Activated T-cell treated with anti-CD3 and anti-CD28 coated beads, Interleukin-2, amount 50 U/mL, for 24 hours (primary cell): ENCODE results near the gene PAX9.

Experiments
- DNase-seq: peaks from one replicate; pipeline ENCODE4 v3.0.0-alpha.2; 2020
- H3K27ac Mint-ChIP-seq: 2 replicates; pipeline ENCODE4 v1.8.0; 2020; ENCODE audit warnings: mild to moderate bottlenecking, mixed read lengths
- H3K27me3 Mint-ChIP-seq: 2 replicates; pipeline ENCODE4 v1.8.0; 2020; ENCODE audit warnings: mixed read lengths
- H3K36me3 Mint-ChIP-seq: 2 replicates; pipeline ENCODE4 v1.8.0; 2020; ENCODE audit warnings: low read depth, mixed read lengths
- H3K4me1 Mint-ChIP-seq: 2 replicates; pipeline ENCODE4 v1.8.0; 2020; ENCODE audit warnings: low read depth, mixed read lengths
- H3K4me3 Mint-ChIP-seq: 2 replicates; pipeline ENCODE4 v1.8.0; 2020; ENCODE audit warnings: mild to moderate bottlenecking, moderate library complexity, mixed read lengths
- H3K9me3 Mint-ChIP-seq: 2 replicates; pipeline ENCODE4 v1.8.0; 2020; ENCODE audit warnings: mixed read lengths

PAX9 gene

DNA sequence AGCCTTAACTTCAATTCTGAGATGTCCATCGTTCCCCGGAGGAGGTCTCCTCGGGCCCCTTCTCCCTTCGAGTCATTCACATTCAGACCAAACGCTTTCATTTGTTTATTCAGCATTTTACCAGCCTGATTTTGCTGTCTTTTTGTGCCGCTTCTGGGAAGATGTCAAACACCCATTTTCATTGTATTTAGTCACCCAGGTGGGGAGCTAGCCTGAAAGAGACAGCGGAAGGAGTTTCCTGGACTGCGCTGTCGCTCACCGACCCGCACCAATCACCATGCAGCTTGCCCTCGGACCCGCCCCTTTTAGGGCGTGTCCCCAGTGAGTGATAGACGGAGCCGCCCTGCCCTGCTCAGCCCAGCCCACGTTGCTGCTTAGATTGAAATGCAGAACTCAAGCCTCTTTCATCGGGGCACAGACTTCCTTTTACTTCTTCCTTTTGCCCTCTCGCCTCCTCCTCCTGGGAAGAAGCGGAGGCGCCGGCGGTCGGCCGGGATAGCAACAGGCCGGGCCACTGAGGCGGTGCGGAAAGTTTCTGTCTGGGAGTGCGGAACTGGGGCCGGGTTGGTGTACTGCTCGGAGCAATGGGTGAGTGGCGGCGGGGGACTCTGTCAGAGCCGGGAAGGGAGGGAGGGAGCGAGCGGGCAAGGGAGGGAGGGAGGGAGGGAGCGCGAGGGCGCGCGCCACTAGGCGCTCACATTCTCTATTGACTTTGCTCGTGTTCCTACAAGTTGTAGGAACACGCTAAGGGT lies at the start of gene PAX9:
Gene PAX9 (plus strand): TSS at position 355 of the 752 bp plus-strand sequence. CDS start 230 bp downstream, at position 585.
- H3K27ac Mint-ChIP-seq = peak within 1 kb of the TSS; percentile 52
- peak; percentile 52 for DNase-seq
- no peaks in the 10 kb centered on the region for H3K36me3 Mint-ChIP-seq
- peaks cover 46% of the 10 kb centered on the region for H3K4me1 Mint-ChIP-seq
- peak within 1 kb of the TSS; percentile 36 for H3K4me3 Mint-ChIP-seq
- peaks cover 99% of the 10 kb centered on the region for H3K27me3 Mint-ChIP-seq
- no peaks in the 10 kb centered on the region for H3K9me3 Mint-ChIP-seq

- H3K27me3 Mint-ChIP-seq = no peaks in the 10 kb centered on the region
These were observed 43.8 kb upstream of the PAX9 start for GRCh38 chr14:36617824-36618223.

GRCh38 chr14:36618641-36619040 lies 43.0 kb upstream of the PAX9 start:
- Mint-ChIP-seq H3K27ac (no peak overlapping the region), H3K4me3 (no peak overlapping the region), H3K36me3 (no peaks in the 10 kb centered on the region), H3K27me3 (no peaks in the 10 kb centered on the region), H3K4me1 (no peaks in the 10 kb centered on the region), H3K9me3 (peaks cover 12% of the 10 kb centered on the region)
- DNase-seq = no peak

More at GRCh38 chr14:36617824-36618223, 43.8 kb upstream of the PAX9 start:
- no peaks in the 10 kb centered on the region for H3K4me1 Mint-ChIP-seq
- DNase-seq = no peak
- no peak overlapping the region for H3K27ac Mint-ChIP-seq
- no peak overlapping the region for H3K4me3 Mint-ChIP-seq
- H3K9me3 Mint-ChIP-seq = peaks cover 12% of the 10 kb centered on the region
- no peaks in the 10 kb centered on the region for H3K36me3 Mint-ChIP-seq

- peaks cover 9% of the 10 kb centered on the region for H3K9me3 Mint-ChIP-seq
- no peaks in the 10 kb centered on the region for H3K36me3 Mint-ChIP-seq
- H3K4me3 Mint-ChIP-seq = no peak overlapping the region
- no peak overlapping the region for H3K27ac Mint-ChIP-seq
- DNase-seq = no peak
- H3K27me3 Mint-ChIP-seq = peaks cover under 1% of the 10 kb centered on the region
- H3K4me1 Mint-ChIP-seq = no peaks in the 10 kb centered on the region
These were observed 42.5 kb upstream of the PAX9 start for GRCh38 chr14:36619131-36619530.

- no peaks in the 10 kb centered on the region for H3K36me3 Mint-ChIP-seq
These were observed 41.8 kb upstream of the PAX9 start for GRCh38 chr14:36619853-36620252.

GRCh38 chr14:36625014-36625413 lies 36.6 kb upstream of the PAX9 start:
- no peak for DNase-seq
- H3K4me1 Mint-ChIP-seq = no peaks in the 10 kb centered on the region
- H3K36me3 Mint-ChIP-seq = no peaks in the 10 kb centered on the region
- peaks cover 6% of the 10 kb centered on the region for H3K9me3 Mint-ChIP-seq
- no peak overlapping the region for H3K4me3 Mint-ChIP-seq
- H3K27ac Mint-ChIP-seq = no peak overlapping the region
- peaks cover 19% of the 10 kb centered on the region for H3K27me3 Mint-ChIP-seq

More at GRCh38 chr14:36619853-36620252, 41.8 kb upstream of the PAX9 start:
- H3K9me3 Mint-ChIP-seq = peaks cover 6% of the 10 kb centered on the region
- no peak overlapping the region for H3K4me3 Mint-ChIP-seq
- peaks cover 4% of the 10 kb centered on the region for H3K27me3 Mint-ChIP-seq
- no peak overlapping the region for H3K27ac Mint-ChIP-seq
- H3K4me1 Mint-ChIP-seq = no peaks in the 10 kb centered on the region
- no peak for DNase-seq

- H3K9me3 Mint-ChIP-seq = peaks cover 5% of the 10 kb centered on the region
- H3K27me3 Mint-ChIP-seq = peaks cover 19% of the 10 kb centered on the region
- no peak for DNase-seq
- no peaks in the 10 kb centered on the region for H3K36me3 Mint-ChIP-seq
- no peak overlapping the region for H3K27ac Mint-ChIP-seq
- H3K4me3 Mint-ChIP-seq = no peak overlapping the region
- no peaks in the 10 kb centered on the region for H3K4me1 Mint-ChIP-seq
These were observed 36.2 kb upstream of the PAX9 start for GRCh38 chr14:36625436-36625835.

DNA sequence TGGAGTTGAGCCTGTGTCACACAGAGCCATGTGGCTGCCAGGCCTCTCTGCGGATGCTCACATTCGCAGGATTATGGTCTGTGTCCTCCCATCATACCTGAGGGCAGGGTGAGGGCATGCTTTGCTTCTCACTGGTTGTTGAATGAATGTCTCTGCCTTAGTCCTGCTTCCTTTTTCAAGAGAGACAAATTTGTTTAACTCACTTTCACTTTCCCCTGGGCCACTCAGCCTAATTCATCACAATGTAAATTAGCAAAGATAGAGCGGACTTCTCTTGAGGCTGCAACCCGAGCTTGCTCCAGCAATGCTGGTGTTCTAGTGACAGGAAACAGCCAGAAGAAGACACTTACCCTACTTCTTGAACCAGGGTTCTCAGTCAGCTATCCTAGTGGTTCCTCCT lies 35.5 kb upstream of the PAX9 start:
- peaks cover 22% of the 10 kb centered on the region for H3K27me3 Mint-ChIP-seq

GRCh38 chr14:36627981-36628380 lies 33.7 kb upstream of the PAX9 start:
- DNase-seq = no peak
- no peaks in the 10 kb centered on the region for H3K36me3 Mint-ChIP-seq
- no peak overlapping the region for H3K4me3 Mint-ChIP-seq
- no peaks in the 10 kb centered on the region for H3K4me1 Mint-ChIP-seq
- H3K27me3 Mint-ChIP-seq = peaks cover 25% of the 10 kb centered on the region
- H3K9me3 Mint-ChIP-seq = no peaks in the 10 kb centered on the region
- no peak overlapping the region for H3K27ac Mint-ChIP-seq

More for the DNA sequence above, 35.5 kb upstream of the PAX9 start:
- Mint-ChIP-seq H3K9me3 (no peaks in the 10 kb centered on the region), H3K4me1 (no peaks in the 10 kb centered on the region), H3K27ac (no peak overlapping the region), H3K36me3 (no peaks in the 10 kb centered on the region), H3K4me3 (no peak overlapping the region)
- no peak for DNase-seq

GRCh38 chr14:36633580-36633979 lies 28.1 kb upstream of the PAX9 start:
- Mint-ChIP-seq H3K27ac (no peak overlapping the region), H3K36me3 (no peaks in the 10 kb centered on the region), H3K27me3 (peaks cover 10% of the 10 kb centered on the region), H3K9me3 (peaks cover 5% of the 10 kb centered on the region), H3K4me1 (no peaks in the 10 kb centered on the region), H3K4me3 (no peak overlapping the region)
- no peak for DNase-seq

- Mint-ChIP-seq H3K27ac (no peak overlapping the region), H3K9me3 (no peaks in the 10 kb centered on the region), H3K27me3 (peaks cover 77% of the 10 kb centered on the region), H3K4me1 (peaks cover 4% of the 10 kb centered on the region), H3K4me3 (no peak overlapping the region), H3K36me3 (no peaks in the 10 kb centered on the region)
- no peak for DNase-seq
These were observed 14.8 kb upstream of the PAX9 start for GRCh38 chr14:36646664-36647416.

GRCh38 chr14:36647417-36647823 lies 14.2 kb upstream of the PAX9 start:
- no peak for DNase-seq
- H3K36me3 Mint-ChIP-seq = no peaks in the 10 kb centered on the region
- peaks cover 4% of the 10 kb centered on the region for H3K4me1 Mint-ChIP-seq
- no peaks in the 10 kb centered on the region for H3K9me3 Mint-ChIP-seq
- peaks cover 82% of the 10 kb centered on the region for H3K27me3 Mint-ChIP-seq
- no peak overlapping the region for H3K27ac Mint-ChIP-seq
- H3K4me3 Mint-ChIP-seq = no peak overlapping the region

DNA sequence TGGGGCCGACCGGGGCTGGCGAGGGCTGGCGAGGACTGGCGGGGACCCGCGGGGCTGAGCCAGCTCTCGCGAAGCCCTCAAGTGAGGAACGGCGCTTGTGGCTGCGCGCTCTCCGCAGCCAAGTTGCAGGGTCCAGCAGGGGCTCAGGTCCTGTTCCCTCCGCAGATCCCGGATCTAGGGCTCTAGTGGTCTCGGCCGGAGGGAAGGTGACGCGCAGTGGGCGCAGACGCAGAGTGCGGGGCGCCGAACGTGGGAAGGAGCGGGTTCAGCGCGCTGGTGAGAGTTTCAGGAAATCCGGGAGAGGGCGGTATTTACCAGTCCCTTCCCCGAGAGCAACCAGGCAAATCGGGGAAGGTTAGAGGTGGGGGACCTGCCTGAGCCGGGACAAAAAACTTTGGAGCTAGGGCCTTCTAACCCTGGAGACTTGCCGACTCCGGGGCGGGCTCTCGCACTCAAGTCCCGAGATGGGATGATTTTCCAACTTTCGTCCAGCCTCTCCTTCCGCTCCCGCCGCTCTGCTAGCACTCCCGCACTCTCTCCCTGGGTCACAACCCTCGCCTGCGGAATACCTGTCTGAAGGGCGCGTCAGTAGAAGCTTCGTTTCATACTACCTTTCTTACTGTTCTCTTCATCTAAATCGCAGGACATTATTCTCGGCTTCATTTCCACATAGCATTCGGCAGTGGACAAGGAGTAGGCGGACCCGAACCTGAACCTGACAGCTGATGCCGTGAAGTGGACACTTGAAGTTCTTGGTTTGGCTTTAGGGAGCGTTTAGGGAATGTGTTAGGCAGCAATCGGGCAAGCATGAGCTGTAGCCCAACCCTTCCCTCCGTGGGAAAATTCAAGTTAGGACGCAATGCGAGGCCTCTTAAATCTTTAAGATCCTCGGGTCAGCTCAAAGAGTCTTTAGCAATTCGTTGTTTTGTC lies 13.6 kb upstream of the PAX9 start:
- H3K27me3 Mint-ChIP-seq = peaks cover 84% of the 10 kb centered on the region
- DNase-seq = no peak
- H3K36me3 Mint-ChIP-seq = no peaks in the 10 kb centered on the region
- H3K27ac Mint-ChIP-seq = no peak overlapping the region
- H3K4me1 Mint-ChIP-seq = peaks cover 4% of the 10 kb centered on the region
- no peaks in the 10 kb centered on the region for H3K9me3 Mint-ChIP-seq
- H3K4me3 Mint-ChIP-seq = no peak overlapping the region

DNA sequence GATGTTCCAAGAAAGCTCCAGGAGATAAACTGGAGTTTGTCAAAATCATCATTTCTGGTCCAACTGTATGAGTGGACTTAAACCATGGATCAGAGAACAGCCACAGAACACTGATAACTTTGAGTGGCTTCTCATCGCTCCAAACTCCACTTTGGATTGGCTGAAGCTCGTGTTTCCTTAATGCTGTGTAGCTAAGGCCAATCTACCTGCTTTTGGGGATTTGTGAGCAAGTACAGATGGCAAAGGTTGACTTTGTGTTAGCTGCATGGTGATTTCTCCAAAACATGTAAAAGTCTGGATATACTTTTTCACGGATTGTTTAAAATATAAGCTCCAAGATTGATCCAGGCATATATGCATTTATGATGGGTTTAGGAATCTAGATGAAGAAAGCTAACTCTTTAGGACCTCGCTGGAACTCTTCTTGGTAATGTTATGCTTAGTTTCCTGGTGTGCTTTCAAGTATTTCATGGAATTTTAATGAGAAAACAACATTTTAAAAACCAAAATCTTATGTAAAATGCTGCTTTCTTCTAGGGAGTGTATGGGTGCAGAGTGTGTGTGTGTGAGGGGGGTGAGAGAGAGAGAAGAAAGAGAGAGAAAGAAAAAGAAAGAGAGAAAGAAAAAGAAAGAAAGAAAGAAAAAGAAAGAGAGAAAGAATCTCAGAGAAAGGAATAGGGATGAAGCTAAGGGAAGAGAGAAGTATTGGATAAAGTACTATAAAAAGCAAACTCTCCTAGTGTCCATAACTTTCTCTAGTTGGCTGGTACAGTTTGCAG lies 11.6 kb upstream of the PAX9 start:
- peaks cover 93% of the 10 kb centered on the region for H3K27me3 Mint-ChIP-seq
- no peak for DNase-seq
- H3K9me3 Mint-ChIP-seq = no peaks in the 10 kb centered on the region
- H3K4me1 Mint-ChIP-seq = peaks cover 7% of the 10 kb centered on the region
- H3K27ac Mint-ChIP-seq = no peak overlapping the region
- no peak overlapping the region for H3K4me3 Mint-ChIP-seq
- H3K36me3 Mint-ChIP-seq = no peaks in the 10 kb centered on the region
